A549 (cell line): ENCODE data around the gene EIF6. TPM values are rescaled to one million over a fixed set of nuclear protein-coding genes. Genes with fewer than 3 reads are reported as not detected.

Experiments
- ATAC-seq, 2 experiments: fragments of 200-7000 bp in 1 of 2; fragments of >200 bp in 1 of 2; cut with Nextera tagmentation in 1 of 2; cut with Tn5 transposase in 1 of 2; 3 replicates each; pipeline versions ENCODE4 v1.8.0 to v1.9.1; 2018 to 2020; ENCODE audit warnings: mild to moderate bottlenecking in 1 of 2, moderate library complexity in 1 of 2
- CTCF ChIA-PET: fragments of 300-600 bp; sonication (Branson Sonifier 250); formaldehyde crosslinking; extraction: SDS; loops from one replicate; lab custom pipeline; 2021; ENCODE audit warnings: antibody characterized with exemption, inconsistent platforms; lab: Yijun Ruan, JAX
- POLR2A ChIA-PET: fragments of 350-600 bp; formaldehyde crosslinking; extraction: SDS; loops from one replicate; lab custom pipeline; 2021; ENCODE audit warnings: antibody characterized with exemption, inconsistent platforms; lab: Yijun Ruan, JAX
- DNase-seq, 2 experiments: peaks; one replicate each; pipeline versions ENCODE4 v3.0.0 to v3.0.0-alpha.2; 2011 to 2016; ENCODE audit warnings: low read depth in 1 of 2, low spot score in 1 of 2
- FAIRE-seq: peaks from 2 replicates; lab custom pipeline; 2011; peaks lifted over from hg19 to GRCh38; lab: Jason Lieb, UNC
- H3K27ac ChIP-seq, 2 experiments: fragments of >200 bp; sonication (Bioruptor Twin); formaldehyde crosslinking; 3 replicates each; pipeline ENCODE4 v1.5.1; 2016 to 2017
- H3K4me1 ChIP-seq: fragments of >200 bp; sonication (Bioruptor Twin); formaldehyde crosslinking; 3 replicates; pipeline ENCODE4 v1.6.1; 2016
- H3K4me2 ChIP-seq: fragments of >200 bp; sonication (Bioruptor Twin); formaldehyde crosslinking; 3 replicates; pipeline ENCODE4 v1.6.1; 2016
- H3K4me3 ChIP-seq: fragments of >200 bp; sonication (Bioruptor Twin); formaldehyde crosslinking; 3 replicates; pipeline ENCODE4 v1.5.1; 2016
- H3K9me3 ChIP-seq: fragments of >200 bp; sonication (Bioruptor Twin); formaldehyde crosslinking; 3 replicates; pipeline ENCODE4 v1.6.1; 2016
- CBX2 ChIP-seq: fragments of 200-600 bp; sonication (generic); IDR thresholded peaks from 2 replicates; pipeline ENCODE4 v1.6.1; 2016; ENCODE audit warnings: low read depth, mild to moderate bottlenecking, borderline replicate concordance
- CHD2 ChIP-seq: fragments of 150-350 bp; IDR thresholded peaks from 2 replicates; pipeline ENCODE4 v1.6.1; 2014; ENCODE audit warnings: low read length; ENCODE audit not compliant: partially characterized antibody
- ELK1 ChIP-seq: fragments of 150-350 bp; IDR thresholded peaks from 2 replicates; pipeline ENCODE4 v1.6.1; 2014; ENCODE audit warnings: low read depth, mild to moderate bottlenecking, low read length
- FOSB ChIP-seq: fragments of 250-450 bp; sonication (Bioruptor Pico); IDR thresholded peaks from 2 replicates; pipeline ENCODE4 v1.5.0; 2020; ENCODE audit warnings: mild to moderate bottlenecking, moderate library complexity
- HDAC2 ChIP-seq: fragments of 200-600 bp; sonication (generic); IDR thresholded peaks from 2 replicates; pipeline ENCODE4 v1.6.1; 2016
- HOXA7 ChIP-seq: fragments of 250-450 bp; sonication (Bioruptor Pico); IDR thresholded peaks from 2 replicates; pipeline ENCODE4 v1.5.0; 2020; ENCODE audit warnings: mild to moderate bottlenecking, moderate library complexity
- HOXB13 ChIP-seq: fragments of 250-450 bp; sonication (Bioruptor Pico); IDR thresholded peaks from 2 replicates; pipeline ENCODE4 v1.5.0; 2020; ENCODE audit warnings: low read depth, mild to moderate bottlenecking, moderate library complexity
- HOXB5 ChIP-seq: fragments of 250-450 bp; sonication (Bioruptor Pico); IDR thresholded peaks from 2 replicates; pipeline ENCODE4 v1.5.0; 2020; ENCODE audit warnings: mild to moderate bottlenecking, moderate library complexity
- JUN ChIP-seq, 2 experiments: fragments of >200 bp; sonication (Bioruptor Twin); formaldehyde crosslinking; IDR thresholded peaks; 2 replicates in 1 of 2; 3 replicates in 1 of 2; pipeline ENCODE4 v1.6.1; 2016 to 2017
- JUNB ChIP-seq: fragments of >200 bp; sonication (Bioruptor Twin); formaldehyde crosslinking; IDR thresholded peaks from 2 replicates; pipeline ENCODE4 v1.6.1; 2016
- KDM5A ChIP-seq: fragments of 200-600 bp; sonication (generic); IDR thresholded peaks from 2 replicates; pipeline ENCODE4 v1.6.1; 2016; ENCODE audit warnings: antibody characterized with exemption, mild to moderate bottlenecking
- MAZ ChIP-seq: fragments of 150-350 bp; IDR thresholded peaks from 2 replicates; pipeline ENCODE4 v1.6.1; 2014; ENCODE audit warnings: antibody characterized with exemption, low read depth, low read length, borderline replicate concordance
- MYC ChIP-seq: IDR thresholded peaks from 2 replicates; pipeline ENCODE4 v1.6.1; 2012; ENCODE audit warnings: mild to moderate bottlenecking, inconsistent platforms, low read length, improper control_type of control experiment, borderline replicate concordance
- NR3C1 ChIP-seq: fragments of >200 bp; sonication (Bioruptor Twin); formaldehyde crosslinking; IDR thresholded peaks from 3 replicates; pipeline ENCODE4 v1.6.1; 2017
- POLR2A ChIP-seq: IDR thresholded peaks from 2 replicates; pipeline ENCODE4 v1.6.1; 2012; ENCODE audit warnings: mild to moderate bottlenecking, low read length
- RARB ChIP-seq: fragments of 250-450 bp; sonication (Bioruptor Pico); IDR thresholded peaks from 2 replicates; pipeline ENCODE4 v1.8.0; 2021; ENCODE audit warnings: mild to moderate bottlenecking, moderate library complexity
- TP53 ChIP-seq: fragments of 250-450 bp; sonication (Bioruptor Pico); IDR thresholded peaks from 2 replicates; pipeline ENCODE4 v1.5.0; 2021; ENCODE audit warnings: mild to moderate bottlenecking, moderate library complexity
- USF2 ChIP-seq: fragments of 450-650 bp; IDR thresholded peaks from 2 replicates; pipeline ENCODE4 v1.6.1; 2014; ENCODE audit warnings: antibody characterized with exemption
- WGBS: methylation state at CpG from one replicate; pipeline ENCODE4 v1.1.6; 2017; ENCODE audit errors: missing lambda C conversion rate; 5-methylcytosine and 5-hydroxymethylcytosine counted together
- polyA plus RNA-seq, 4 experiments: library from polyadenylated mRNA; depleted of rRNA in 3 of 4; stranded (reverse); fragments of >200 nt; fragmentation: RNase III in 1 of 4; extraction: RNeasy Plus Mini Kit Qiagen cat#74134 plus additional on column Dnase treatment in 1 of 4; gene quantifications; 2 replicates in 3 of 4; 3 replicates in 1 of 4; pipeline ENCODE4 v1.2.3, GENCODE V29; 2011 to 2017
- TF ChIP-seq, protein P1 (sequence below): IDR thresholded peaks from 2 replicates; pipeline ENCODE4 v1.6.1; 2012
- TF ChIP-seq, protein P2 (sequence below): fragments of >200 bp; sonication (Bioruptor Twin); formaldehyde crosslinking; IDR thresholded peaks from 2 replicates; pipeline ENCODE4 v1.6.1; 2016
- TF ChIP-seq, protein P3 (sequence below): fragments of >200 bp; sonication (Bioruptor Twin); formaldehyde crosslinking; IDR thresholded peaks from 3 replicates; pipeline ENCODE4 v1.5.1; 2016

The EIF6 gene
- polyA plus RNA-seq, 2 of the 4 experiments (the other 2 are of a cell fraction), result 184 to 294 TPM

GRCh38 chr20:35238735-35239134 lies 45.8 kb downstream of the EIF6 start:
- ATAC-seq (no peak), FAIRE-seq (no peak), DNase-seq (no peak)
- WGBS, result 88% methylated on average over 5 of the region's 5 CpGs
- Histone ChIP-seq H3K4me1 (peaks cover 32% of the 10 kb centered on the region), H3K27ac (peak overlapping the region in 1 of 2 experiments; percentile 53; a peak in 2 of 6 replicates), H3K4me3 (no peak overlapping the region), H3K9me3 (no peaks in the 10 kb centered on the region), H3K4me2 (no peak overlapping the region)
- CTCF ChIA-PET, result interaction anchor here (0.6 to 4.0 kb wide), 7 partner anchors 10 to 888 kb away, joined by 3 to 17 read pairs (median 7); partner anchors contain the start of gene MMP24
- POLR2A ChIA-PET, result no interaction called here
- TF ChIP-seq MYC (no peak), FOSB (CRISPR knock-in tag) (no peak), HOXA7 (CRISPR knock-in tag) (no peak), CHD2 (no peak), HOXB5 (CRISPR knock-in tag) (no peak), CBX2 (no peak), JUN (IDR thresholded peaks at IDR 0.05) (no peak), USF2 (no peak)
- TF ChIP-seq, protein P1, sequence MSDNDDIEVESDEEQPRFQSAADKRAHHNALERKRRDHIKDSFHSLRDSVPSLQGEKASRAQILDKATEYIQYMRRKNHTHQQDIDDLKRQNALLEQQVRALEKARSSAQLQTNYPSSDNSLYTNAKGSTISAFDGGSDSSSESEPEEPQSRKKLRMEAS, result no peak

GRCh38 chr20:35238170-35238569 lies 46.4 kb downstream of the EIF6 start:
- ATAC-seq (no peak), DNase-seq (no peak)
- Histone ChIP-seq H3K4me2 (no peak overlapping the region), H3K27ac (peak overlapping the region in 1 of 2 experiments; percentile 53; a peak in 2 of 6 replicates), H3K9me3 (no peaks in the 10 kb centered on the region), H3K4me3 (no peak overlapping the region)
- ChIA-PET POLR2A (no interaction called here), CTCF (interaction anchor here (1.0 to 4.0 kb wide), 6 partner anchors 10 to 93 kb away, joined by 3 to 17 read pairs (median 7); partner anchors contain the start of gene MMP24)
- 90% methylated on average over 4 of the region's 4 CpGs for WGBS
- TF ChIP-seq CHD2 (no peak), MAZ (no peak), ELK1 (no peak), JUNB (no peak), TP53 (no peak), USF2 (no peak), HDAC2 (no peak), POLR2A (no peak), HOXB13 (CRISPR knock-in tag) (no peak), KDM5A (no peak), RARB (CRISPR knock-in tag) (no peak), NR3C1 (no peak)
- TF ChIP-seq, protein P2, sequence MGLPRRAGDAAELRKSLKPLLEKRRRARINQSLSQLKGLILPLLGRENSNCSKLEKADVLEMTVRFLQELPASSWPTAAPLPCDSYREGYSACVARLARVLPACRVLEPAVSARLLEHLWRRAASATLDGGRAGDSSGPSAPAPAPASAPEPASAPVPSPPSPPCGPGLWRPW, result no peak
- TF ChIP-seq, protein P3, sequence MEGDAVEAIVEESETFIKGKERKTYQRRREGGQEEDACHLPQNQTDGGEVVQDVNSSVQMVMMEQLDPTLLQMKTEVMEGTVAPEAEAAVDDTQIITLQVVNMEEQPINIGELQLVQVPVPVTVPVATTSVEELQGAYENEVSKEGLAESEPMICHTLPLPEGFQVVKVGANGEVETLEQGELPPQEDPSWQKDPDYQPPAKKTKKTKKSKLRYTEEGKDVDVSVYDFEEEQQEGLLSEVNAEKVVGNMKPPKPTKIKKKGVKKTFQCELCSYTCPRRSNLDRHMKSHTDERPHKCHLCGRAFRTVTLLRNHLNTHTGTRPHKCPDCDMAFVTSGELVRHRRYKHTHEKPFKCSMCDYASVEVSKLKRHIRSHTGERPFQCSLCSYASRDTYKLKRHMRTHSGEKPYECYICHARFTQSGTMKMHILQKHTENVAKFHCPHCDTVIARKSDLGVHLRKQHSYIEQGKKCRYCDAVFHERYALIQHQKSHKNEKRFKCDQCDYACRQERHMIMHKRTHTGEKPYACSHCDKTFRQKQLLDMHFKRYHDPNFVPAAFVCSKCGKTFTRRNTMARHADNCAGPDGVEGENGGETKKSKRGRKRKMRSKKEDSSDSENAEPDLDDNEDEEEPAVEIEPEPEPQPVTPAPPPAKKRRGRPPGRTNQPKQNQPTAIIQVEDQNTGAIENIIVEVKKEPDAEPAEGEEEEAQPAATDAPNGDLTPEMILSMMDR, result no peak
- TF ChIP-seq, all 56 proteins: peak for 0
- peaks cover 32% of the 10 kb centered on the region for H3K4me1 ChIP-seq
- FAIRE-seq, result no peak
